Panc1 (cell line): ENCODE data around the gene ERO1B. TPM values are rescaled to one million over a fixed set of nuclear protein-coding genes. Genes with fewer than 3 reads are reported as not detected.

ENCODE experiments used
- ATAC-seq: fragments of 200-7000 bp; cut with Tn5 transposase; 2 replicates; pipeline ENCODE4 v1.9.1; 2020; ENCODE audit warnings: mild to moderate bottlenecking, moderate library complexity
- BruUV-seq: library from RNA; stranded (reverse); fragments of 400-500 nt; replicated peaks from 2 replicates; lab custom pipeline; 2021; lab: Mats Ljungman, UMichigan
- CTCF ChIA-PET: fragments of 300-600 bp; sonication (Branson Sonifier 250); formaldehyde crosslinking; loops from one replicate; lab custom pipeline; 2022; ENCODE audit warnings: antibody characterized with exemption; lab: Charles Lee
- POLR2A ChIA-PET: fragments of 300-600 bp; sonication (Branson Sonifier 250); formaldehyde crosslinking; loops from one replicate; lab custom pipeline; 2022; ENCODE audit warnings: antibody characterized with exemption; lab: Charles Lee
- DNase-seq: peaks from one replicate; pipeline ENCODE4 v3.0.0-alpha.2; 2010; ENCODE audit warnings: low read depth, low spot score
- H3K27ac ChIP-seq: 2 replicates; pipeline ENCODE4 v1.5.1; 2011; ENCODE audit warnings: mild to moderate bottlenecking, low read length, inconsistent platforms
- H3K27me3 ChIP-seq: fragments of 200-500 bp; sonication (Bioruptor generic); 2 replicates; pipeline ENCODE4 v1.6.0; 2014; ENCODE audit warnings: low read length, inconsistent platforms; ENCODE audit not compliant: control insufficient read depth, insufficient read depth
- H3K36me3 ChIP-seq: fragments of 200-500 bp; sonication (Bioruptor generic); 2 replicates; pipeline ENCODE4 v1.5.1; 2014; ENCODE audit warnings: inconsistent platforms, mild to moderate bottlenecking, low read length, moderate library complexity; ENCODE audit not compliant: control insufficient read depth, insufficient read depth
- H3K4me1 ChIP-seq: 2 replicates; pipeline ENCODE4 v1.5.1; 2011; ENCODE audit warnings: inconsistent platforms, mild to moderate bottlenecking, low read length, moderate library complexity; ENCODE audit not compliant: control insufficient read depth, insufficient read depth
- H3K4me3 ChIP-seq, 2 experiments: 2 replicates each; pipeline ENCODE4 v1.5.1; 2011 to 2012; ENCODE audit warnings: low read depth in 2 of 2, low read length in 2 of 2, mild to moderate bottlenecking in 2 of 2, inconsistent platforms in 1 of 2, moderate library complexity in 1 of 2
- H3K9me3 ChIP-seq: fragments of 200-500 bp; sonication (Bioruptor generic); 2 replicates; pipeline ENCODE4 v1.5.1; 2014; ENCODE audit warnings: low read depth, mild to moderate bottlenecking, inconsistent platforms, low read length, moderate library complexity; ENCODE audit not compliant: control insufficient read depth, insufficient read depth
- POLR2AphosphoS5 ChIP-seq: IDR thresholded peaks from 2 replicates; pipeline ENCODE4 v1.6.1; 2012; ENCODE audit warnings: mild to moderate bottlenecking, low read depth, low read length, moderate library complexity
- SIN3A ChIP-seq: IDR thresholded peaks from 2 replicates; pipeline ENCODE4 v1.6.1; 2012; ENCODE audit warnings: low read depth, mild to moderate bottlenecking, low read length, moderate library complexity, borderline replicate concordance; ENCODE audit not compliant: insufficient read depth
- TCF7L2 ChIP-seq: IDR thresholded peaks from 2 replicates; pipeline ENCODE4 v1.6.1; 2011; ENCODE audit warnings: mild to moderate bottlenecking, low read depth, low read length, inconsistent platforms
- in situ Hi-C: cut with HindIII; loops from 2 replicates; pipeline ENCODE4 v1.10.0; 2016; ENCODE audit warnings: low sequenced_read_pairs, low pct_unique_long_range_greater_than_20kb
- intact Hi-C: fragments of 100-400 bp; cut with micrococcal nuclease; formaldehyde crosslinking; loops from one replicate; pipeline ENCODE4 v1.10.0; 2022; ENCODE audit not compliant: unreplicated experiment
- total RNA-seq: library from RNA; stranded (reverse); gene quantifications from one replicate; pipeline ENCODE4 v1.2.1, GENCODE V29; 2021; ENCODE audit not compliant: unreplicated experiment
- TF ChIP-seq, protein P1 (sequence below): fragments of 450-650 bp; IDR thresholded peaks from 2 replicates; pipeline ENCODE4 v1.5.1; 2017; ENCODE audit warnings: mild to moderate bottlenecking
- TF ChIP-seq, protein P2 (sequence below), 2 experiments: IDR thresholded peaks; 2 replicates each; pipeline ENCODE4 v1.6.1; 2011 to 2012; ENCODE audit warnings: low read depth in 2 of 2, control low read depth in 1 of 2, low read length in 1 of 2, mild to moderate bottlenecking in 1 of 2, moderate library complexity in 1 of 2; ENCODE audit not compliant: insufficient read depth in 1 of 2

Gene ERO1B
- total RNA-seq, 1 experiment from 2014 or later, result 19.9 TPM

DNA sequence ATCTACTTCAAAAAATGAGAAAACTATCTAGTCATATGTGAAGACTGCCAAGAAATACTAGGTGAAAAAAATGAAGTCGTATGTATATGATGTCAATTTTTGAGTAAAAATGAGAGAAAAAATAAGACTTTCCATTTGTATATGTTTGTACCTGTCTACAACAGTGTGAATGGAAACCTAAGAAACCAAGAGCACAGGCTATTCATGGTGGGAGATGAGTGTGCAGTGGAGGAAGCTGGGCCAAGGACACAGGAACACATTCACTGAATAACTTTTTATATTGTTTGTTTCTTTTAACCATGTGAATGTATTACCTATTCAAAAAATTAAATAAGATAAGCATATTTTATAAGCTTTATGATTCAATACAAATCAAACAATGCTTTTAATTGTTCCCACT lies 67.0 kb downstream of the ERO1B start:
- Histone ChIP-seq H3K36me3 (peaks cover 3% of the 10 kb centered on the region; the same call in 1 of the 2 replicates), H3K4me3 (no peak overlapping the region), H3K4me1 (peaks cover 3% of the 10 kb centered on the region; the same call in 1 of the 2 replicates), H3K27ac (no peak overlapping the region), H3K27me3 (no peaks in the 10 kb centered on the region), H3K9me3 (no peaks in the 10 kb centered on the region)
- ATAC-seq (no peak), DNase-seq (no peak)
- in situ Hi-C loops (no loop called here), intact Hi-C loops (no loop called here)
- no TSS peak for BruUV-seq
- TF ChIP-seq POLR2AphosphoS5 (no peak), SIN3A (no peak), TCF7L2 (no peak)
- TF ChIP-seq, protein P1, sequence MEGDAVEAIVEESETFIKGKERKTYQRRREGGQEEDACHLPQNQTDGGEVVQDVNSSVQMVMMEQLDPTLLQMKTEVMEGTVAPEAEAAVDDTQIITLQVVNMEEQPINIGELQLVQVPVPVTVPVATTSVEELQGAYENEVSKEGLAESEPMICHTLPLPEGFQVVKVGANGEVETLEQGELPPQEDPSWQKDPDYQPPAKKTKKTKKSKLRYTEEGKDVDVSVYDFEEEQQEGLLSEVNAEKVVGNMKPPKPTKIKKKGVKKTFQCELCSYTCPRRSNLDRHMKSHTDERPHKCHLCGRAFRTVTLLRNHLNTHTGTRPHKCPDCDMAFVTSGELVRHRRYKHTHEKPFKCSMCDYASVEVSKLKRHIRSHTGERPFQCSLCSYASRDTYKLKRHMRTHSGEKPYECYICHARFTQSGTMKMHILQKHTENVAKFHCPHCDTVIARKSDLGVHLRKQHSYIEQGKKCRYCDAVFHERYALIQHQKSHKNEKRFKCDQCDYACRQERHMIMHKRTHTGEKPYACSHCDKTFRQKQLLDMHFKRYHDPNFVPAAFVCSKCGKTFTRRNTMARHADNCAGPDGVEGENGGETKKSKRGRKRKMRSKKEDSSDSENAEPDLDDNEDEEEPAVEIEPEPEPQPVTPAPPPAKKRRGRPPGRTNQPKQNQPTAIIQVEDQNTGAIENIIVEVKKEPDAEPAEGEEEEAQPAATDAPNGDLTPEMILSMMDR, result no peak
- TF ChIP-seq, protein P2, sequence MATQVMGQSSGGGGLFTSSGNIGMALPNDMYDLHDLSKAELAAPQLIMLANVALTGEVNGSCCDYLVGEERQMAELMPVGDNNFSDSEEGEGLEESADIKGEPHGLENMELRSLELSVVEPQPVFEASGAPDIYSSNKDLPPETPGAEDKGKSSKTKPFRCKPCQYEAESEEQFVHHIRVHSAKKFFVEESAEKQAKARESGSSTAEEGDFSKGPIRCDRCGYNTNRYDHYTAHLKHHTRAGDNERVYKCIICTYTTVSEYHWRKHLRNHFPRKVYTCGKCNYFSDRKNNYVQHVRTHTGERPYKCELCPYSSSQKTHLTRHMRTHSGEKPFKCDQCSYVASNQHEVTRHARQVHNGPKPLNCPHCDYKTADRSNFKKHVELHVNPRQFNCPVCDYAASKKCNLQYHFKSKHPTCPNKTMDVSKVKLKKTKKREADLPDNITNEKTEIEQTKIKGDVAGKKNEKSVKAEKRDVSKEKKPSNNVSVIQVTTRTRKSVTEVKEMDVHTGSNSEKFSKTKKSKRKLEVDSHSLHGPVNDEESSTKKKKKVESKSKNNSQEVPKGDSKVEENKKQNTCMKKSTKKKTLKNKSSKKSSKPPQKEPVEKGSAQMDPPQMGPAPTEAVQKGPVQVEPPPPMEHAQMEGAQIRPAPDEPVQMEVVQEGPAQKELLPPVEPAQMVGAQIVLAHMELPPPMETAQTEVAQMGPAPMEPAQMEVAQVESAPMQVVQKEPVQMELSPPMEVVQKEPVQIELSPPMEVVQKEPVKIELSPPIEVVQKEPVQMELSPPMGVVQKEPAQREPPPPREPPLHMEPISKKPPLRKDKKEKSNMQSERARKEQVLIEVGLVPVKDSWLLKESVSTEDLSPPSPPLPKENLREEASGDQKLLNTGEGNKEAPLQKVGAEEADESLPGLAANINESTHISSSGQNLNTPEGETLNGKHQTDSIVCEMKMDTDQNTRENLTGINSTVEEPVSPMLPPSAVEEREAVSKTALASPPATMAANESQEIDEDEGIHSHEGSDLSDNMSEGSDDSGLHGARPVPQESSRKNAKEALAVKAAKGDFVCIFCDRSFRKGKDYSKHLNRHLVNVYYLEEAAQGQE (IDR thresholded peaks at IDR 0.05; ENCODE audit: insufficient read depth in 1 of 2, low read depth in 2 of 2, low read length in 1 of 2), result no peak
- ChIA-PET CTCF (no interaction called here), POLR2A (no interaction called here)

DNA sequence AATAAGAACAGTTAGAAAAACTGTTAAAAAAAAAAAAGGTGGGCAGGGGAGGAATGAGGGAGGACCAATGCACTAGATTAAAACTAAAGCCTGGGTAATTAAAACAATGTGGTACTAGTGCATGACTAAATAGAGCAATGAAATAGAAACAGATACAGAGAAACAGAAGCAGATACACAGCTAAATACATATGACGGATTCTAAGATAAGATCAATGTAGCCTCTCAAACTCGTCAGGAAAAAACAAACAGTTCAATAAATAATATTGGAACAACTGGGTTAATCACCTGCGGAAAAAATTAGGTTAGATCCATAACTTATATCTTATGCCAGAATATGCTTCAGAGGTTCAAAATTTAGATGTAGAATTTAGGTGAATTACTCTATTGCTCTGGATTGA lies 68.2 kb downstream of the ERO1B start:
- CTCF ChIA-PET, result no interaction called here
- BruUV-seq, result no TSS peak
- Histone ChIP-seq H3K4me3 (no peak overlapping the region), H3K4me1 (peaks cover 3% of the 10 kb centered on the region; the same call in 1 of the 2 replicates), H3K9me3 (no peaks in the 10 kb centered on the region), H3K36me3 (peaks cover 3% of the 10 kb centered on the region; the same call in 1 of the 2 replicates), H3K27ac (no peak overlapping the region), H3K27me3 (no peaks in the 10 kb centered on the region)
- in situ Hi-C loops, result no loop called here
- no peak for DNase-seq
- intact Hi-C loops, result no loop called here
- no peak for ATAC-seq
- POLR2A ChIA-PET, result no interaction called here
- TF ChIP-seq, protein P1, result no peak
- TF ChIP-seq, protein P2 (IDR thresholded peaks at IDR 0.05; ENCODE audit: insufficient read depth in 1 of 2, low read depth in 2 of 2, low read length in 1 of 2), result no peak
- no peak for TF ChIP-seq SIN3A
